Adipose tissue (tissue), 3 donors: ENCODE results near the gene KCTD21. TPM values are rescaled to one million over a fixed set of nuclear protein-coding genes. Genes with fewer than 3 reads are reported as not detected.

Source experiments
- H3K27ac ChIP-seq: one replicate; pipeline ENCODE4 v1.5.1; 2013; ENCODE audit warnings: low read depth, low read length
- whole genome bisulfite sequencing, 3 donors: extraction: QIAGEN DNeasy Blood & Tissue Kit; methylation state at CpG; one replicate each; pipeline ENCODE4 v1.1.7; 2013; 5-methylcytosine and 5-hydroxymethylcytosine counted together
- polyA plus RNA-seq, 3 donors: library from polyadenylated mRNA; stranded (reverse); fragments of 200-250 nt; gene quantifications; one replicate each; pipeline ENCODE4 v1.2.3, GENCODE V29; 2013
- donor health status: healthy with polysubstance abuse.
- donor health status: Bipolar disorder and iron deficiency.
- donor health status: healthy.

Gene KCTD21
- polyA plus RNA-seq, 3 donors: 2.7 to 8.4 (median 7.6) TPM

DNA sequence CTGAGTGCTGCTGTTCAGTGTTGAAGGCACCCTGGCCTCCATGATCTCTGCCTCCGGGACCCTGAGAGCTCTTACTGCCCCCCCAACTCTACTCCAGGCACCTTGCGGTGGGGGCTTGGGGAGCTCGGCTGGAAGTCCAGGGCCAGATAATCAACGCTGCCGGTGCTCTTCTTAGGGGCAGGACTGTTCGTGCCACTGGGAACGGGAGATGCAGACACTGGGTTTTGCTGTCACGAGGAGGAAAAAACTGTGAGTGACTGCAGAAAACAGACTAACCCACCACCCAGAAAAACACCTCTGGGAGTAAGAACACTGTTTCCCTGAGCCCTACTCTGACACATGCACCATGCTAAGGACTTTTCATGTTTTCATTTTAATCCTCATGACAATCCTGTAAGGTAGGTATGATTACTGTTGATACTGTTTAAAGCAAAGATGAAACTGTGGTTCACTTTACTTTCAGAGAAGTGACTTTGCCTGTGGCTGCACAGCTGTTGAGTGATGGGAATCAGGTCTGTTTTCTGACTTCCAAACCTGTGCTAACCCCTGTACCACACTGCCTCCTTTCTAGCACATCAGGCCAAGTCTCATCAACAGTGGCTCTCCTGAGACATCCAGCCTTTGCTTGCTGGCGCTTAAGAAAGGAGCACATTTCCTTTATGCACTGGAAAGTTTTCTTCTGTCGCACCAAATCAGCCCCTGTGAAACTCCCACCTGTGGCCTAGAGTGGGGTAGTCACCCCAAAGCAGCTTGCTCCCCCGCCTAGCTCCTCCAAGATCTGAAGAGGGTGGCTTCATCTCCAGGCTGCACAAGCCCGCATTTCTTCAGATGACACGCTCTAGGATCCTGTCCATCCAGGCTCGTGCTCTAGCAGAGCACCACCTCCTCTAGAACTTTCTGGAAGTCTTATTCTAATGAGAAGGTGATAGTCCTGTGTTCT is 32.1 kb upstream of the KCTD21 start:
- 92 to 95% (median 94%) methylated on average over 14 of the region's 14 CpGs for WGBS, 3 donors
- no peak overlapping the region for H3K27ac ChIP-seq

- H3K27ac ChIP-seq: no peak overlapping the region
- 89 to 92% (median 91%) methylated on average over 7 of the region's 7 CpGs for WGBS, 3 donors
These were observed 31.2 kb upstream of the KCTD21 start for GRCh38 chr11:78219493-78220217.

DNA sequence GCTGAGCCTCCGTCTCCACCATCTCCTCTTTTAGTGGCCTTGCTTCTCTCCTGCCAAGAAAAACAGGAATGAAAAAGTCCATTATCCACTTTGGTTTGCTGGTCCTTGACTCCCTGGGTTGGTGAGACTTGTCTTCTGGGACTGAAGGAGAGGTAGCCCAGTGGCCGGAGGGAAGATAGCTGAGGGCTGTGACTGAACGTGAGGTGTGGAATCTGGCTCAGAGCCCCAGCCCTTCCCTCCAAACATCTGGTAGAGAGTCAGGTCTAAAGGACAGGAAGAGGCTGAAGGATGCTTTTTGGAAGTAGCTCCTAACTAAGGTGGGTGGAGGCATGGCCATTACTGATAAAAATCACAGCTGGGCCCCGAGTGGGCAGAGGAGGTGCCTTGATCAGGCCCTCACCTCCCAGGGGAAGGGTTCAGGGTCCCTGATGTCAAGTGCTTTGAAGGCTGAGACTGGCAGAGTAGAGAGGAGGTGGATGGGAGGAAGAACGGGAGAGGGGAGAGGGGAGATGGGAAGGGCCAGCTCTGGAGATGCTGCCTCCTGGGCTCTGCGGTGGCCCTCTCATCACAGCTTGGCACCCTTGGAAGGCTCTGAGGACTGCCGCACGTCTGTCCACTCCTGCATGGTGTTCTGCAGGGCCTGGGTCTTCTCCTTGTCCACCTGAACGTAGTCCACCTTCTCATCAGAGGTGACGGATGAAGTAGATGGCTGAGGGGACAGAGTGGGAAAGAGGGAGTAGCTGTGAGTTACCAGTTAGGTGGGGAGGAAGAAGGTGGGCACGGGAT is 30.5 kb upstream of the KCTD21 start:
- 89 to 92% (median 91%) methylated on average over 11 of the region's 11 CpGs for WGBS, 3 donors
- no peak overlapping the region for H3K27ac ChIP-seq

DNA sequence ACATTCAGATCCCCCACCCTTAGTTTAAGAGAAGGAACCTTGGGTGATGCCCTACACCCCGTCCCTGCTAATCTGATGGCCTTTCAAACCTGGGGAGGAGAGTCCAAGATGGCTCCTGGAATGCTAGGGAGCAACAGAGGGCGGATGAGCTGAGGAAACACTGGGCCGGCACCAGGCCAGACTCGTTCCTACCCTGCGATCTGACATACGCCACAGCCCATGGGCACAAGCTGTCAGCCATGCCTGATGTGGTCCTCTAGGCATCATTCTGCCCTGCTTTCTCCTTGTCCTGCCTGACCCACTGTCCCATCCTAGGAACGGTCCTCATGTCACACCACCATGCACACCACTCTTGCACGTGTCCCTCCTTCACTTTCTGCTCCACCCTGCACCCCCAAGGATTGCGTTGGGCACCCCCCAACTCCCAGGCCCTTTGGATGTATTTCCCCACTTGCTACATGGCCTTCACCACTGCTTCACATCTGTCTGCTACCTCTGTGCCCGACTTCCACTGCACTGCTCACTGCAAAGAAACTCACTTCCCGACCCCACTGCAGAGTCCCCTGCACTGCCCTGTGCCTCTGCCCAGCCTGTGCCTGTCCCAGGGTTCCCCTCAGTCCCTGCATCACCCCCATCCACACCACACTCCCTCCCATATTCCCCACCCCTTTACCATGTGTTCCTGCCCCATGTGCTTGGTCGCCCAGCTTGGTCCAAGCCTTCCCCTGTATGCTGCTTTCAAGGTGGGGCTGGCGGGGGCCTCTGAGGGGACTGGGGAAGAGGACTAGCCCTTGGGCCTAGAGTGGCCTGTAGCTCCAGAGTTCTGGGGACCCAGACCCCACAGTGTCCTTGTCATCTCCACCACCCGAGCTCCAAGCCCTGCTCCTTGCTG is 29.5 kb upstream of the KCTD21 start:
- 95 to 97% (median 96%) methylated on average over 14 of the region's 14 CpGs for WGBS, 3 donors
- no peak overlapping the region for H3K27ac ChIP-seq

DNA sequence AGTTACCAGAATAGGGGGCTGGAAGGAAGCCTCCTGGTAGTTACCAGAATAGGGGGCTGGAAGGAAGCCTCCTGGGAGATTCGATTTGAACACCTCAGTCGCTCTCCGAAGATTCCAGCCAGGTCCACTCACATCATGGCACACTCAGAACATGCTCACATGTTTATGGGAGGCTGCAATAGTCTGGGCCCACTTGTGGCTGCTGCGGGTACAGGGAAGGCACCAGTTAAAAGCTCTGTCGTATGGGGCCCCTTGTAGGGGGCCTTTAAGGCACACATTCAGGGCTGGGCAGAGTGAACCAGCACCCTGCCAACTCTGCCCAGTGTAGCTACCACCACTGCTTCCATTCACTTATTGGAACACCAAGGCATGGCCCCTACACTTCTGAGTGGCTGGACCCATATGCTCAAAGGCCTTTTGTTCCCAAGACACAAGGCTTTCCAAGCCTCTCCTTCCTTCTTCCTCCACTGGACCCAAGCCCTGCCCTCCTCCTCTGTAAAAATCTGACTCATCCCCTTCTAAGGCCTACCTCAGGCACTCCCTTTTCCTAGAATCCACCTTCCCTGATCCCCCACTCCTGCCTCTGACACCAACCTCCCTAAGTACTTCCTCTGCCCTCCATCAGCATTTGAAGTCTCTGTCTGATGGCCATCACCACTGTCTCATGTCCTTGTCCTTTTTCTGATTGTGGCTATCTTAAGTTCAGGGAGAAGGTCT is 28.3 kb upstream of the KCTD21 start:
- H3K27ac ChIP-seq: no peak overlapping the region
- WGBS, 3 donors: 94 to 98% (median 95%) methylated on average over 5 of the region's 5 CpGs

DNA sequence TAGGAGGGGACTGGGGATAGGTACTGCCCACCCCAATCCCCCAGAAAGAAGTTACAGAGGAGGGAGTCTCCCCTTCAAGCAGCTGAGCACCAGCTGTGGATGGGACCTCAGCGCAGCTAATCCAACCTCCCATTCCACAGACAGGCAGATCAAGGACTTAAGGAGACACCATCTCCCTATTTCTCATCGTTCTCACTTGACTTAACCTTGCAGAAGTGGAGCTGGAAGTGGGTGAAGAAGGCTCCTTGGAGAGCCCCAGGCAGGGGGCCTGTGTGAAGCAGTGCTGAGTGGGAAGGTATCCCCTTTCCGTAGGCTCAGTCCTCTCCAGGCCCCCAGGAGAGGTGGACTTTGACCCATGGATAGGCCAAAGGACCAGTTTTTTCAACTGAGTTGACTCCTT is 27.6 kb upstream of the KCTD21 start:
- no peak overlapping the region for H3K27ac ChIP-seq
- 81 to 94% (median 94%) methylated on average over 3 of the region's 3 CpGs for WGBS, 3 donors

GRCh38 chr11:78214331-78215194 is 26.1 kb upstream of the KCTD21 start:
- H3K27ac ChIP-seq: no peak overlapping the region
- 80 to 88% (median 82%) methylated on average over 12 of the region's 12 CpGs for WGBS, 3 donors

DNA sequence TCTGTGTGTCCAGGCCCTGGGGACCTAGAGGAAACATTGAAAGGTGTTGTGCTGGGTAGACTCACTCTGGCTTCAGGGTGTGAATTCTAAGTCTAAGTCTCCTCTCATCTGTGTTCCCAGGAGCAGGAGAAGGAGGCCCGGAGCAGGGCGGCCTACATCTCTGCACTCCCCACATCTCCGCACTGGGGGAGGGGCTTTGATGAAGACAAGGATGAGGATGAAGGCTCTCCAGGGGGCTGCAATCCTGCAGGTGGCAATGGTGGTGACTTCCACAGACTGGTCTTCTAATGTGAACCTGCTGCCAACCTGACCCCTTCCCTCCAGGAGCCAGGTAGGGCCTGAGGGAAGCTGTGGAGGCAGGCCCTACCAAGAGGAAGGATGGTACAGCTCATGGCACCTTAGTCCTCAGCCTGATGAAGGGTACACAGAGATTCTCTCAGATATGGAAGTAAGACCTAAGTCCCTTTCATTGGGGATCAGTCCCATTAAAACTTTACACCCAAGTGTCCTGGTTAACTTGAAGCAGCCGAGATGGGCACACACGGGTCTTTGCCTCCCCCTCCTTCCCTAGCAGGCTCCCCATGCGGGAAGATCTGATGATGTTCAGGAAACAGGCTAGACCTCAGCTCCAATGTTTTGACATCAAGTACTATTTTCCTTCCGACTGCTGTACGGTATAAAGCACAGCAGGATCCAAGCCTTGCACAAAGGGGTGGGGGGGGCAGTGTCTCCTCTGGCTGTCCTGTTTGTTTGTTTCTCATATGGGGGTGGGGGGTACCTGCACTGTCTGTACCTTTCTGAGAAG is 25.3 kb upstream of the KCTD21 start:
- no peak overlapping the region for H3K27ac ChIP-seq
- WGBS, 3 donors: 69 to 83% (median 78%) methylated on average over 8 of the region's 8 CpGs

- no peak overlapping the region for H3K27ac ChIP-seq
These were observed 24.4 kb upstream of the KCTD21 start for GRCh38 chr11:78212586-78213371.

GRCh38 chr11:78211565-78211964 is 23.1 kb upstream of the KCTD21 start:
- H3K27ac ChIP-seq: no peak overlapping the region
- WGBS, 3 donors: 93 to 95% (median 93%) methylated on average over 5 of the region's 5 CpGs

More at GRCh38 chr11:78212586-78213371, 24.4 kb upstream of the KCTD21 start:
- 81 to 86% (median 86%) methylated on average over 11 of the region's 11 CpGs for WGBS, 3 donors

DNA sequence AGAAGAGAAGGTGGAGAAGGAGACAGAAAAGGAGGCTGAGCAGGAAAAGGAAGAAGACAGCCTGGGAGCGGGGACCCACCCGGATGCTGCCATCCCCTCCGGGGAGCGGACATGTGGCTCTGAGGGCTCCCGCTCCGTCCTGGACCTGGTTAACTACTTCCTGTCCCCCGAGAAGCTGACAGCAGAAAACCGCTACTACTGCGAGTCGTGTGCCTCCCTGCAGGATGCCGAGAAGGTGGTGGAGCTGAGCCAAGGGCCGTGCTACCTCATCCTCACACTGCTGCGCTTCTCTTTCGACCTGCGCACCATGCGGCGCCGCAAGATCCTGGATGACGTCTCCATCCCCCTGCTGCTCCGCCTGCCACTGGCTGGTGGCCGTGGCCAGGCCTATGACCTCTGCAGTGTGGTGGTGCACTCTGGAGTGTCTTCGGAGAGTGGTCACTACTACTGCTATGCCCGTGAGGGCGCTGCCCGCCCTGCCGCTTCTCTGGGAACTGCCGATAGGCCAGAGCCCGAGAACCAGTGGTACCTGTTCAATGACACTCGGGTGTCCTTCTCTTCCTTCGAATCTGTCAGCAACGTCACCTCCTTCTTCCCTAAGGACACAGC is 21.7 kb upstream of the KCTD21 start:
- WGBS, 3 donors: 86 to 90% (median 89%) methylated on average over 30 to 31 of the region's 31 CpGs
- H3K27ac ChIP-seq: no peak overlapping the region

DNA sequence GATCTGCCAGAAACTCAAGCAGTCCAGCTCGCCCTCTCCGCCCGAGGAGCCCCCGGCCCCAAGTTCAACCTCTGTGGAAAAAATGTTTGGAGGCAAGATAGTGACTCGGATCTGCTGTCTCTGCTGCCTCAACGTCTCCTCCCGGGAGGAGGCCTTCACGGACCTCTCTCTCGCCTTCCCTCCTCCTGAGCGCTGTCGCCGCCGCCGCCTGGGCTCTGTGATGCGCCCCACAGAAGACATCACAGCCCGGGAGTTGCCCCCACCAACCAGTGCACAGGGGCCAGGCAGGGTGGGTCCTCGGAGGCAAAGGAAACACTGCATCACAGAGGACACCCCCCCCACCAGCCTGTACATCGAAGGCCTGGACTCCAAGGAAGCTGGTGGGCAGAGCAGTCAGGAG is 21.1 kb upstream of the KCTD21 start:
- no peak overlapping the region for H3K27ac ChIP-seq
- WGBS, 3 donors: 89 to 94% (median 93%) methylated on average over 18 of the region's 18 CpGs

DNA sequence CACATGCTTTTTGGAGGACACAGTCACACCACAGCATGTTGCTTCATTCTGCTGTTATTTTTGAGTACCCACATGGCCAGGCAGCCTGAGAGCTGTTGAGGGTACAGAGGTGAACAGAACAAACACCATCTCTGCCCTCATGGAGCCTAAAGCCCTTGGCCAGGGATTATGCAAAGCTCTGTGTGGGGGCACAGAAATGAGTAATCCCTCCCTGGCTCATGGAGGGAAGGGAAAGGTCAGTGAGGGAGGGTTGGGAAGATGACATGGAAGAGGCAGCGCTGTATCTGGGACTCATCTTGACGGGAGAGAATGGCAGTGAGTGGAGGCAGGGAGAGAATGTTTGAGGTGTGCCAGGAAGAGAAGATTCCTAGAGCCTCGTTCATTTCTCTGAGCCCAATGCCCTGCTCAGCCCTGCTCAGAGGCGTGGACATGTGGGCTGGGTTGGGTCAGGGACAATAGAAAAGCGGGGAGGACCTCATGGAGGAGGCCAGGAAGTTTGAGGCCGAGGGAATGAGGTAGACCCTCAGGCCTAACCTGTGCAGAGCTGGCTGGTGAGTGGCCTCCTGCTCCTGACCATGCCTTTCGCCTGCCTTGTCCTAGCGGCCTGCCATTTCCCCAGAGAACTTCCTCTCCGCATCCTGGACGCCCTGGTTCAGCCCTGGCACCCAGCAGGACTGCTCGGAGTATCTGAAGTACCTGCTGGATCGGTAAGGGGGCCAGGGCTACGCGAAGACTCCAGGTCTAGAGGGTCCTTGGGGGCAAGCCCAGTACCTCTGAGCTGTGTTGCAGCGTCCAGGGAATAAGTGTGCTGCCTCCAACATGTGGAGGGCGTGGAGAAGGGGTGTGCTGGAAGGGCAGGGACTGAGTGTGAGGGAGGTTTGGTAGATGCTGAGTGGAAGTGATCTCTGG is 20.1 kb upstream of the KCTD21 start:
- WGBS, 3 donors: 90 to 92% (median 90%) methylated on average over 16 of the region's 16 CpGs
- H3K27ac ChIP-seq: no peak overlapping the region
